ENCODE measurements around the gene CD46.
A peak's percentile ranks its signal among the peaks of the same experiment; 100 is the strongest.

The CD46 gene

GRCh38 chr1:207828046-207828445 is 76.2 kb downstream of the CD46 start:
- no peak for DNase-seq (ENCODE audit: low read depth, low spot score)

- peak; percentile 85 for DNase-seq (ENCODE audit: low read depth, low spot score)
Measured at GRCh38 chr1:207828485-207829158, 76.8 kb downstream of the CD46 start.

- no peak for DNase-seq (ENCODE audit: low read depth, low spot score)
Measured at GRCh38 chr1:207829576-207829975, 77.7 kb downstream of the CD46 start.

GRCh38 chr1:207830788-207831187 is 78.9 kb downstream of the CD46 start:
- DNase-seq (ENCODE audit: low read depth, low spot score): no peak

- no peak for DNase-seq (ENCODE audit: low read depth, low spot score)
Measured at GRCh38 chr1:207831517-207832327, 79.9 kb downstream of the CD46 start.

- no peak for DNase-seq (ENCODE audit: low read depth, low spot score)
Measured at GRCh38 chr1:207832796-207833195, 80.9 kb downstream of the CD46 start.

- no peak for DNase-seq (ENCODE audit: low read depth, low spot score)
Measured at GRCh38 chr1:207833381-207833780, 81.5 kb downstream of the CD46 start.

GRCh38 chr1:207833956-207834660 is 82.3 kb downstream of the CD46 start:
- no peak for DNase-seq (ENCODE audit: low read depth, low spot score)

- no peak for DNase-seq (ENCODE audit: low read depth, low spot score)
Measured at GRCh38 chr1:207835958-207836357, 84.1 kb downstream of the CD46 start.

GRCh38 chr1:207836591-207837347 is 84.9 kb downstream of the CD46 start:
- no peak for DNase-seq (ENCODE audit: low read depth, low spot score)

GRCh38 chr1:207837673-207838072 is 85.8 kb downstream of the CD46 start:
- DNase-seq (ENCODE audit: low read depth, low spot score): no peak

GRCh38 chr1:207838156-207839082 is 86.6 kb downstream of the CD46 start:
- no peak for DNase-seq (ENCODE audit: low read depth, low spot score)

GRCh38 chr1:207839083-207839413 is 87.2 kb downstream of the CD46 start:
- no peak for DNase-seq (ENCODE audit: low read depth, low spot score)

GRCh38 chr1:207840380-207840779 is 88.5 kb downstream of the CD46 start:
- no peak for DNase-seq (ENCODE audit: low read depth, low spot score)

GRCh38 chr1:207841293-207841692 is 89.4 kb downstream of the CD46 start:
- DNase-seq (ENCODE audit: low read depth, low spot score): no peak

- no peak for DNase-seq (ENCODE audit: low read depth, low spot score)
Measured at GRCh38 chr1:207841901-207842300, 90.0 kb downstream of the CD46 start.

GRCh38 chr1:207842506-207842905 is 90.7 kb downstream of the CD46 start:
- no peak for DNase-seq (ENCODE audit: low read depth, low spot score)

GRCh38 chr1:207844371-207844770 is 92.5 kb downstream of the CD46 start:
- no peak for DNase-seq (ENCODE audit: low read depth, low spot score)

Data from smooth muscle cell of the brain vasculature (primary cell).